ENCODE results near the gene SYNRG.

The SYNRG gene

DNA sequence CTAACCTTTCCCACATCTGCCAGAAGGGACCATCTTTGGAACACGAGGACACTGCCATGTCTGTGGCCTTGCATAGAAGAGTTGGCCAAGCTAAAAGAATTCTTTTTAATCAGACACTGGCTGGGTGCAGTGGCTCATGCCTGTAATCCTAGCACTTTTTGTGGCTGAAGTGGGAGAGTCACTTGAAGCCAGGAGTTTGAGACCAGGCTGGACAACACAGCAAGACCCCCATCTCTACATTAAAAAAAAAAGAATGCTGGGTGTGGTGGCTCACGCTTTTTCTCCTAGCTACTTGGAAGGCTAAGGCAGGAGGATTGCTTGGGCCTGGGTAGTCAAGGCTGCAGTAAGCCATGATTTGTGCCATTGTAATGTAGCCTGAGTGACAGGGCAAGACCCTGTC, 128.8 kb downstream of the SYNRG start:
- H3K9me3 ChIP-seq, result no peaks in the 10 kb centered on the region
- H3K4me3 ChIP-seq, result no peak overlapping the region
- H3K27me3 ChIP-seq (ENCODE audit: low read depth), result no peaks in the 10 kb centered on the region
- in situ Hi-C loops (cut with MboI; ENCODE audit: low sequenced_read_pairs), result no loop called here
- no peak for DNase-seq (ENCODE audit: low spot score in 2 of 2)
- peaks cover 40% of the 10 kb centered on the region for H3K36me3 ChIP-seq (replicated peaks)
- peaks cover 11% of the 10 kb centered on the region for H3K4me1 ChIP-seq

- peaks cover 11% of the 10 kb centered on the region for H3K4me1 ChIP-seq
- H3K27me3 ChIP-seq (ENCODE audit: low read depth), result no peaks in the 10 kb centered on the region
- H3K36me3 ChIP-seq (replicated peaks), result peaks cover 52% of the 10 kb centered on the region
- in situ Hi-C loops (cut with MboI; ENCODE audit: low sequenced_read_pairs), result no loop called here
- H3K9me3 ChIP-seq, result no peaks in the 10 kb centered on the region
- DNase-seq (ENCODE audit: low spot score in 2 of 2), result no peak
- no peak overlapping the region for H3K4me3 ChIP-seq
Measured at GRCh38 chr17:37479025-37479424, 130.2 kb downstream of the SYNRG start.

- H3K4me1 ChIP-seq, result peaks cover 3% of the 10 kb centered on the region
- in situ Hi-C loops (cut with MboI; ENCODE audit: low sequenced_read_pairs), result no loop called here
- no peaks in the 10 kb centered on the region for H3K9me3 ChIP-seq
- H3K27me3 ChIP-seq (ENCODE audit: low read depth), result no peaks in the 10 kb centered on the region
- no peak overlapping the region for H3K4me3 ChIP-seq
- DNase-seq (ENCODE audit: low spot score in 2 of 2), result no peak
- H3K36me3 ChIP-seq (replicated peaks), result peaks cover 61% of the 10 kb centered on the region
Measured at GRCh38 chr17:37478187-37478586, 131.0 kb downstream of the SYNRG start.

- in situ Hi-C loops (cut with MboI; ENCODE audit: low sequenced_read_pairs), result no loop called here
- Histone ChIP-seq H3K4me3 (no peak overlapping the region), H3K9me3 (no peaks in the 10 kb centered on the region), H3K4me1 (no peaks in the 10 kb centered on the region), H3K36me3 (replicated peaks) (peaks cover 72% of the 10 kb centered on the region), H3K27me3 (ENCODE audit: low read depth) (no peaks in the 10 kb centered on the region)
- no peak for DNase-seq (ENCODE audit: low spot score in 2 of 2)
Measured at GRCh38 chr17:37476431-37477120, 132.6 kb downstream of the SYNRG start.

DNA sequence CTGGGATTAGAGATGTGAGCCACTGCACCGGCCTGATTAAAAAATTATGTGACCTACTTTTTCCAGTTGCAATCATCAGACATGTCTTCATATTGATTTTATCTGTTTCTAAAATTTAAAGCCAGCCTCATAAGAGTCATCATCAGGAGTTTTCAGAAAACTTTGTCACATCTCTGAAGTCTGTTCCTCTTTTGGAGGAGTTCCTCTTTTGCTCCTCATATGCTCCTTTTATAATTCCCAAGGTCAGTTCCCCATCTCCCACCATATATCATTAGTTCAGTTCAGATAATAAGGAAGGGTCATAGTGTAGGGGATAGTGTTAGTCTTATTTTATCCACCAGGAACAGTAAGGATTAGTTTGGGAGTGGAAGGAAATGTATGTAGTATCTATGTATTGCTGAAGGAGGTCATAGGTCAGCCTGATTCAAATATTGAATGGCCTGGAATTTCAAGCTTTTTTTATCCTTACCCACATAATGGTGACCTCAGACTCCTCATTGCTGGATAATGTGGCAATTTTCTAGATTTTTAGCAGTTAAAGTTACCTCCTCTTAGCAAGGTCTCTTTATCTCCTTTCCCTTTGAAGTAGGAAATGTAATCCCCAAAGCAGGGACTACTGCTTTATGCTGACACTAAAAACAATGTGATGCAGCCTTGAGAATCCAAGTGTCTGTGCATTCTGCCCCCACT, 133.3 kb downstream of the SYNRG start:
- Histone ChIP-seq H3K4me1 (no peaks in the 10 kb centered on the region), H3K36me3 (replicated peaks) (peaks cover 79% of the 10 kb centered on the region), H3K27me3 (ENCODE audit: low read depth) (no peaks in the 10 kb centered on the region), H3K4me3 (no peak overlapping the region), H3K9me3 (no peaks in the 10 kb centered on the region)
- DNase-seq (ENCODE audit: low spot score in 2 of 2), result no peak
- in situ Hi-C loops (cut with MboI; ENCODE audit: low sequenced_read_pairs), result no loop called here

DNA sequence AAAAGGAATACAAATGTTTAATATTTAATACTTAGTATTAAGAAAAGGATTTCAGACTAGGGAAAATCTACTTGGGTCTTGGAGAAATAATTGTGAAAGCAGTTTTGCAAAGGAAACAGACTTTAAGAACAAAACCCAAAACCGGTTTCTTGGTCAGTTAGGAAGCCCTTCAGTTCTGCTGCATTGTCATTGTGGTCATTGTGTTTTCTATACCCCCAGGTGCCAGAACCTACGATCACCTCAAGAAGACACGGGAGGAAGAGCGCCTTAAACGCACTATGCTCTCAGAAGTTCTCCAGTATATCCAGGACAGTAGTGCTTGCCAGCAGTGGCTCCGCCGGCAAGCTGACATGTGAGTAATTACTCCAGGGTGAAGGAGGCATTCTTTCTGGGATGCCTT, 139.0 kb downstream of the SYNRG start:
- DNase-seq (ENCODE audit: low spot score in 2 of 2), result no peak
- H3K4me1 ChIP-seq, result no peaks in the 10 kb centered on the region
- in situ Hi-C loops (cut with MboI; ENCODE audit: low sequenced_read_pairs), result no loop called here
- no peaks in the 10 kb centered on the region for H3K9me3 ChIP-seq
- peaks cover 71% of the 10 kb centered on the region for H3K36me3 ChIP-seq (replicated peaks)
- H3K27me3 ChIP-seq (ENCODE audit: low read depth), result no peaks in the 10 kb centered on the region
- H3K4me3 ChIP-seq, result no peak overlapping the region

DNA sequence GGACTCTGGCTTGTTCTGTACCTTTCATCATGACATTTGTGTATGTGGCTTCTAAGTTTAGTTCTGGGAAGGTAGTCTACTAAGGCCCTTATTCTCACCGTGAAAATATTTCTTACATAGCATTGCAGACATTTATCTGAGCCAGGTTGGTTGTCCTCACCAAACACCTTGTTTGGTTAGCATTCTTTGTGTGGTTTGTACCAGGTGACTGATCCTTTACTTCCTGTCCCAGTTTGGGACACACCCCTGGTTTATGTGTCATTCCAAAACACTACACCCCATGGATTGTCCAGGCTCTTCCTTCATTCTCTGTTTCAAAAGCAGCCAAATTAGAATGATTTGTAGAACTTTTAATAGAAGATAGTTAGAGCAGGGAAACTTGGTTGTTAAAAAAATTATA, 142.7 kb downstream of the SYNRG start:
- DNase-seq (ENCODE audit: low spot score in 2 of 2), result no peak
- Histone ChIP-seq H3K4me3 (no peak overlapping the region), H3K9me3 (no peaks in the 10 kb centered on the region), H3K4me1 (no peaks in the 10 kb centered on the region), H3K27me3 (ENCODE audit: low read depth) (no peaks in the 10 kb centered on the region), H3K36me3 (replicated peaks) (peaks cover 53% of the 10 kb centered on the region)
- in situ Hi-C loops (cut with MboI; ENCODE audit: low sequenced_read_pairs), result no loop called here

- no peaks in the 10 kb centered on the region for H3K4me1 ChIP-seq
- in situ Hi-C loops (cut with MboI; ENCODE audit: low sequenced_read_pairs), result no loop called here
- no peak for DNase-seq (ENCODE audit: low spot score in 2 of 2)
- H3K27me3 ChIP-seq (ENCODE audit: low read depth), result no peaks in the 10 kb centered on the region
- no peak overlapping the region for H3K4me3 ChIP-seq
- no peaks in the 10 kb centered on the region for H3K9me3 ChIP-seq
- H3K36me3 ChIP-seq (replicated peaks), result peaks cover 40% of the 10 kb centered on the region
Measured at GRCh38 chr17:37465069-37465616, 144.1 kb downstream of the SYNRG start.

Data from HAP-1 (cell line).